ENCODE data around the gene SMCHD1. TPM values are rescaled to one million over a fixed set of nuclear protein-coding genes. Genes with fewer than 3 reads are reported as not detected.

Gene SMCHD1
- total RNA-seq, 1 experiment from 2014 or later, result 48.6 TPM

DNA sequence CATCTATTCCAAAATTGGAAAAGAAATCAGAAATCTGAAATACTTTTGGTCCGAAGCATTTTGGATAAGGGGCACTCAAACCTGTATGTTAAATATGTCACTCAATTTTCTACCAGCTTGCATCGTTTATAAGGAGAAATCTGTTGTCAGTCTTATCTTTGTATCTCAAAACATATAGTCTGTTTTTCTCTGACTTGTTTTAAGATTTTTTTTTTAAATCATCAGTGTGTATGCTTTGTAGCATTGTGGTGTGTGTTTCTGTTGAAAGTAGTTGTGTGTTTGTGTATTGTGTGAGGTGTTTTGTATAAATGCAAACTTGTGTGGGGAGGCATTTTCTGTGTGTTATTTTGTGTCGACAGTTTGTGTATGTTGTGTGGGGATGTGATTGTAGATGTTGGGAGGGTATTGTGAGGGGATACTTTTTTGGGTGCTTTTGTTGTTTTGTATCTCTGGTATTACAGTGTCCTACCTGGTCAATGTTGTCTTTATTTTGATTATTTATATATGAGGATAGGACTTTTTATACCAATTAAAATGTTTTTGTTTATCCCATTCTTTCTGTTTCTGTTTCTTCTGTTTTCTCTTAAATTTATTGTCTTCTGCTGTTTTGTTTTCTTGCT is 30.9 kb downstream of the SMCHD1 start:
- Histone ChIP-seq H3K36me3 (ENCODE audit: control insufficient read depth in 1 of 2, insufficient read depth in 2 of 2, low read length in 2 of 2) (peaks cover 18 to 48% of the 10 kb centered on the region in 2 experiments), H3K9ac (ENCODE audit: low read length) (no peak overlapping the region), H2AFZ (ENCODE audit: low read depth, low read length, poor library complexity, severe bottlenecking) (no peak overlapping the region), H3K27ac (ENCODE audit: low read depth, low read length) (no peak overlapping the region), H4K20me1 (ENCODE audit: insufficient read depth) (peaks cover 2% of the 10 kb centered on the region; the same call in 1 of the 2 replicates), H3K79me2 (ENCODE audit: insufficient read depth, low read length) (peaks cover 94% of the 10 kb centered on the region), H3K4me2 (ENCODE audit: low read length) (no peak overlapping the region), H3K9me2 (ENCODE audit: insufficient read depth) (no peaks in the 10 kb centered on the region), H3K27me3 (ENCODE audit: insufficient read depth, low read length) (no peaks in the 10 kb centered on the region), H3K4me1 (ENCODE audit: control insufficient read depth in 1 of 2, insufficient read depth in 2 of 2, low read length in 2 of 2) (no peaks in the 10 kb centered on the region), H3K4me3 (replicated peaks in 1 of 2; ENCODE audit: low read depth in 1 of 2, low read length in 2 of 2) (no peak overlapping the region), H3K9me3 (ENCODE audit: control insufficient read depth in 1 of 2, insufficient read depth in 1 of 2, low read depth in 1 of 2, low read length in 2 of 2) (peaks cover 11 to 12% of the 10 kb centered on the region in 2 experiments; a peak in 3 of 4 replicates)
- CTCF ChIA-PET, result no interaction called here
- TF ChIP-seq, protein P1, sequence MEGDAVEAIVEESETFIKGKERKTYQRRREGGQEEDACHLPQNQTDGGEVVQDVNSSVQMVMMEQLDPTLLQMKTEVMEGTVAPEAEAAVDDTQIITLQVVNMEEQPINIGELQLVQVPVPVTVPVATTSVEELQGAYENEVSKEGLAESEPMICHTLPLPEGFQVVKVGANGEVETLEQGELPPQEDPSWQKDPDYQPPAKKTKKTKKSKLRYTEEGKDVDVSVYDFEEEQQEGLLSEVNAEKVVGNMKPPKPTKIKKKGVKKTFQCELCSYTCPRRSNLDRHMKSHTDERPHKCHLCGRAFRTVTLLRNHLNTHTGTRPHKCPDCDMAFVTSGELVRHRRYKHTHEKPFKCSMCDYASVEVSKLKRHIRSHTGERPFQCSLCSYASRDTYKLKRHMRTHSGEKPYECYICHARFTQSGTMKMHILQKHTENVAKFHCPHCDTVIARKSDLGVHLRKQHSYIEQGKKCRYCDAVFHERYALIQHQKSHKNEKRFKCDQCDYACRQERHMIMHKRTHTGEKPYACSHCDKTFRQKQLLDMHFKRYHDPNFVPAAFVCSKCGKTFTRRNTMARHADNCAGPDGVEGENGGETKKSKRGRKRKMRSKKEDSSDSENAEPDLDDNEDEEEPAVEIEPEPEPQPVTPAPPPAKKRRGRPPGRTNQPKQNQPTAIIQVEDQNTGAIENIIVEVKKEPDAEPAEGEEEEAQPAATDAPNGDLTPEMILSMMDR (IDR thresholded peaks at IDR 0.05 in 2 of 3, conservative IDR thresholded peaks at IDR 0.05 in 1 of 3; ENCODE audit: borderline replicate concordance in 1 of 3, insufficient read depth in 1 of 3, low read depth in 2 of 3, low read length in 2 of 3), result no peak
- TF ChIP-seq RAD21 (IDR thresholded peaks at IDR 0.05; ENCODE audit: low read depth), result no peak
- no peak for TF ChIP-seq CEBPB (IDR thresholded peaks at IDR 0.05; ENCODE audit: low read depth)
- TF ChIP-seq, protein P2, sequence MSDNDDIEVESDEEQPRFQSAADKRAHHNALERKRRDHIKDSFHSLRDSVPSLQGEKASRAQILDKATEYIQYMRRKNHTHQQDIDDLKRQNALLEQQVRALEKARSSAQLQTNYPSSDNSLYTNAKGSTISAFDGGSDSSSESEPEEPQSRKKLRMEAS (IDR thresholded peaks at IDR 0.05), result no peak
- intact Hi-C loops (cut with micrococcal nuclease), result no loop called here
- no peak for DNase-seq (ENCODE audit: low read depth, low spot score)
- POLR2A ChIA-PET, result no interaction called here
- RAD21 ChIA-PET (ENCODE audit: low non-redundant PET in 1 of 2, low total read pairs in 2 of 2, uncharacterized antibody in 2 of 2, unreplicated experiment in 2 of 2), result no interaction called here
- no TSS peak for BruUV-seq (replicated peaks)
- no peak for ATAC-seq

DNA sequence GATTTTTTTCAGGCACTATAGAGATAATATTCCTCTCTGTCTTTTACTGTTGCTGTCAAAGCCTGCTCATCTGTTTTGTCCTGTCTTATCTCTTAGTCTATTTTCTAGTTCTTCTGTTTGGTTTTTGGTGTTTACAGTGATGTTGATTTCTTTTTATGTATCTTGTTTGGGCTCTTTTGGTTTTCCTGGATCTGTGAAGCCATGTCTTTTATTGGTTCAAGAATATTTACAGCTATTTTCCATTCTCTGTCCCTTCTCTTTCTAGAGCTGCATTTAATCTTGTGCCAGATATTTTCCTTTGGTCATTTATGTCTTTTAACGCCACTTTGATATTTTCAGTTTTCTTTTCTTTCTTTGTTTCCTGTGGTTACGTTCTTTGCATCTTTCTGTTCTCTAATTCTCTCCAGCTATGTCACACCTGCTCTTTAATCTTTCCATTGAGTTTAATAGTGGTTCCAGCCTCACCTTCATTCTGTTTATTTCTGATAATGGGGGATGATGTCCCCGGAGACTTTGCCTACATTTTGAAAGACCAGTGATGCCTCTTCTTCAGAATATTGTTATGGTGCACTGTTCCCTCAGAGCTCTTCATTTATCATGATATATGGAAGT is 32.0 kb downstream of the SMCHD1 start:
- Histone ChIP-seq H4K20me1 (ENCODE audit: insufficient read depth) (no peaks in the 10 kb centered on the region; the same call in 1 of the 2 replicates), H3K4me2 (ENCODE audit: low read length) (no peak overlapping the region), H3K4me1 (ENCODE audit: control insufficient read depth in 1 of 2, insufficient read depth in 2 of 2, low read length in 2 of 2) (no peaks in the 10 kb centered on the region), H3K36me3 (ENCODE audit: control insufficient read depth in 1 of 2, insufficient read depth in 2 of 2, low read length in 2 of 2) (peaks cover 19 to 54% of the 10 kb centered on the region in 2 experiments), H2AFZ (ENCODE audit: low read depth, low read length, poor library complexity, severe bottlenecking) (no peak overlapping the region), H3K27ac (ENCODE audit: low read depth, low read length) (no peak overlapping the region), H3K27me3 (ENCODE audit: insufficient read depth, low read length) (no peaks in the 10 kb centered on the region), H3K79me2 (ENCODE audit: insufficient read depth, low read length) (peaks cover 94% of the 10 kb centered on the region), H3K9ac (ENCODE audit: low read length) (no peak overlapping the region), H3K9me3 (ENCODE audit: control insufficient read depth in 1 of 2, insufficient read depth in 1 of 2, low read depth in 1 of 2, low read length in 2 of 2) (peaks cover 11 to 12% of the 10 kb centered on the region in 2 experiments; a peak in 3 of 4 replicates), H3K9me2 (ENCODE audit: insufficient read depth) (no peaks in the 10 kb centered on the region), H3K4me3 (replicated peaks in 1 of 2; ENCODE audit: low read depth in 1 of 2, low read length in 2 of 2) (no peak overlapping the region)
- DNase-seq (ENCODE audit: low read depth, low spot score) (no peak), ATAC-seq (no peak)
- intact Hi-C loops (cut with micrococcal nuclease), result no loop called here
- ChIA-PET POLR2A (no interaction called here), CTCF (no interaction called here), RAD21 (ENCODE audit: low non-redundant PET in 1 of 2, low total read pairs in 2 of 2, uncharacterized antibody in 2 of 2, unreplicated experiment in 2 of 2) (no interaction called here)
- no TSS peak for BruUV-seq (replicated peaks)
- TF ChIP-seq, protein P1 (IDR thresholded peaks at IDR 0.05 in 2 of 3, conservative IDR thresholded peaks at IDR 0.05 in 1 of 3; ENCODE audit: borderline replicate concordance in 1 of 3, insufficient read depth in 1 of 3, low read depth in 2 of 3, low read length in 2 of 3), result no peak
- TF ChIP-seq JUND (IDR thresholded peaks at IDR 0.05) (no peak), ELF1 (IDR thresholded peaks at IDR 0.05; ENCODE audit: borderline replicate concordance, low read depth) (no peak)
